SK-N-SH (cell line): ENCODE results near the gene PPP1R12B. TPM values are rescaled to one million over a fixed set of nuclear protein-coding genes. Genes with fewer than 3 reads are reported as not detected.
"Not testable (repeated sequence)": the region's sequence is repeated elsewhere in the genome, so short reads cannot be mapped to it uniquely, and the experiment has no call there.

ENCODE experiments used
- CTCF ChIA-PET: fragments of 300-600, 350-600 bp; formaldehyde crosslinking; extraction: SDS; loops from one replicate; lab custom pipeline; 2021; lab: Yijun Ruan, JAX
- POLR2A ChIA-PET: fragments of 350-600 bp; sonication (Branson Sonifier 250); formaldehyde crosslinking; extraction: SDS; loops from one replicate; lab custom pipeline; 2020; ENCODE audit warnings: antibody characterized with exemption, inconsistent platforms; lab: Yijun Ruan, JAX
- DNase-seq: peaks from one replicate; pipeline ENCODE4 v3.0.0; 2012
- H2AFZ ChIP-seq: fragments of 200-600 bp; sonication (generic); 2 replicates; pipeline ENCODE4 v1.8.1; 2016; ENCODE audit warnings: antibody characterized with exemption, mild to moderate bottlenecking, low read depth
- H3F3A ChIP-seq: fragments of 200-600 bp; sonication (generic); replicated peaks from 2 replicates; pipeline ENCODE3; 2016; ENCODE audit warnings: antibody characterized with exemption, mild to moderate bottlenecking; ENCODE audit not compliant: insufficient read depth
- H3K27ac ChIP-seq, 2 experiments: fragments of 200-500 bp in 1 of 2; fragments of 200-600 bp in 1 of 2; sonication (Bioruptor generic) in 1 of 2; sonication (generic), shearing (Covaris generic) in 1 of 2; 2 replicates each; pipeline versions ENCODE4 v1.5.1 to v1.6.1; 2014 to 2016; ENCODE audit warnings: low read depth in 2 of 2, inconsistent platforms in 1 of 2, low read length in 1 of 2, mild to moderate bottlenecking in 1 of 2, mixed read lengths in 1 of 2
- H3K27me3 ChIP-seq: fragments of 200-600 bp; sonication (generic), shearing (Covaris generic); 2 replicates; pipeline ENCODE4 v1.6.1; 2016; ENCODE audit warnings: mixed run types; ENCODE audit not compliant: insufficient read depth
- H3K36me3 ChIP-seq, 2 experiments: fragments of 200-500 bp in 1 of 2; fragments of 200-600 bp in 1 of 2; sonication (Bioruptor generic) in 1 of 2; sonication (generic) in 1 of 2; replicated peaks in 1 of 2; 2 replicates each; pipeline versions ENCODE3 to v1.5.1; 2014 to 2016; ENCODE audit warnings: low read length in 1 of 2, mild to moderate bottlenecking in 1 of 2; ENCODE audit not compliant: insufficient read depth in 2 of 2, control insufficient read depth in 1 of 2
- H3K4me1 ChIP-seq, 2 experiments: fragments of 200-500 bp in 1 of 2; fragments of 200-600 bp in 1 of 2; sonication (Bioruptor generic) in 1 of 2; sonication (generic), shearing (Covaris generic) in 1 of 2; 2 replicates each; pipeline versions ENCODE4 v1.5.1 to v1.6.1; 2014 to 2016; ENCODE audit warnings: low read depth in 1 of 2, low read length in 1 of 2, mixed run types in 1 of 2; ENCODE audit not compliant: insufficient read depth in 2 of 2, control insufficient read depth in 1 of 2
- H3K4me2 ChIP-seq: fragments of 200-600 bp; sonication (generic), shearing (Covaris generic); 2 replicates; pipeline ENCODE4 v1.6.1; 2017; ENCODE audit warnings: mixed run types
- H3K4me3 ChIP-seq, 2 experiments: fragments of 200-500 bp in 1 of 2; fragments of 200-600 bp in 1 of 2; sonication (Bioruptor generic) in 1 of 2; sonication (generic), shearing (Covaris generic) in 1 of 2; 2 replicates each; pipeline versions ENCODE4 v1.5.1 to v1.8.1; 2014 to 2016; ENCODE audit warnings: low read depth in 2 of 2, inconsistent platforms in 1 of 2, low read length in 1 of 2, mild to moderate bottlenecking in 1 of 2, mixed read lengths in 1 of 2, moderate library complexity in 1 of 2
- H3K79me2 ChIP-seq: fragments of 200-600 bp; sonication (generic); 2 replicates; pipeline ENCODE4 v1.8.1; 2017; ENCODE audit warnings: mild to moderate bottlenecking; ENCODE audit not compliant: insufficient read depth
- H3K9ac ChIP-seq: fragments of 200-600 bp; sonication (generic); 2 replicates; pipeline ENCODE4 v1.6.1; 2017; ENCODE audit warnings: mixed run types
- H3K9me2 ChIP-seq: fragments of 200-600 bp; sonication (generic); 2 replicates; pipeline ENCODE4 v1.6.1; 2017; ENCODE audit warnings: mixed run types
- H3K9me3 ChIP-seq: fragments of 200-600 bp; sonication (generic); 2 replicates; pipeline ENCODE4 v1.6.1; 2017; ENCODE audit warnings: mixed run types, mild to moderate bottlenecking, moderate library complexity
- H4K20me1 ChIP-seq: fragments of 200-600 bp; sonication (generic); 2 replicates; pipeline ENCODE4 v1.6.1; 2017; ENCODE audit warnings: mild to moderate bottlenecking, mixed run types; ENCODE audit not compliant: insufficient read depth
- CTCF ChIP-seq: fragments of 200-600 bp; sonication (generic); IDR thresholded peaks from 2 replicates; pipeline ENCODE4 v1.6.1; 2017; ENCODE audit warnings: antibody characterized with exemption, mild to moderate bottlenecking, moderate library complexity
- GATA2 ChIP-seq: sonication (generic); formaldehyde crosslinking; IDR thresholded peaks from 2 replicates; pipeline ENCODE4 v1.5.0; 2020; ENCODE audit warnings: mild to moderate bottlenecking, missing genetic modification reagents
- MEF2A ChIP-seq: IDR thresholded peaks from 2 replicates; pipeline ENCODE4 v1.4.0; 2012; ENCODE audit warnings: low read depth, borderline replicate concordance
- RFX5 ChIP-seq: IDR thresholded peaks from 2 replicates; pipeline ENCODE4 v1.6.1; 2012; ENCODE audit warnings: mild to moderate bottlenecking, improper control_type of control experiment, low read length
- WGBS: methylation state at CpG from one replicate; pipeline ENCODE4 v1.1.6; 2017; ENCODE audit warnings: low lambda C conversion rate; 5-methylcytosine and 5-hydroxymethylcytosine counted together
- polyA plus RNA-seq, 3 experiments: library from polyadenylated mRNA; depleted of rRNA; stranded (reverse); fragments of >200 nt; gene quantifications; 2 replicates each; pipeline ENCODE4 v1.2.3, GENCODE V29; 2012
- TF ChIP-seq, protein P1 (sequence below): IDR thresholded peaks from 2 replicates; pipeline ENCODE4 v1.6.1; 2012; ENCODE audit warnings: mild to moderate bottlenecking, low read depth, low read length, moderate library complexity

PPP1R12B gene
- polyA plus RNA-seq, 1 of the 3 experiments (the other 2 are of a cell fraction): 2.8 TPM

GRCh38 chr1:202540448-202540847 is 191.9 kb downstream of the PPP1R12B start:
- H3F3A ChIP-seq: no peaks in the 10 kb centered on the region
- no peak overlapping the region for H3K4me2 ChIP-seq
- WGBS: 98% methylated on average over 2 of the region's 2 CpGs
- H3K4me3 ChIP-seq: no peak overlapping the region; a peak in 1 of 4 replicates
- peaks cover 2 to 7% of the 10 kb centered on the region in 2 experiments for H3K4me1 ChIP-seq
- H2AFZ ChIP-seq: no peak overlapping the region
- ChIA-PET POLR2A (no interaction called here), CTCF (interaction anchor here (2.1 kb wide), 1 partner anchor 32 kb away, joined by 5 read pairs; no protein-coding TSS in a partner anchor)
- TF ChIP-seq RFX5: no peak
- no peak for TF ChIP-seq MEF2A
- no peak for TF ChIP-seq GATA2 (CRISPR knock-in tag)
- TF ChIP-seq, protein P1, sequence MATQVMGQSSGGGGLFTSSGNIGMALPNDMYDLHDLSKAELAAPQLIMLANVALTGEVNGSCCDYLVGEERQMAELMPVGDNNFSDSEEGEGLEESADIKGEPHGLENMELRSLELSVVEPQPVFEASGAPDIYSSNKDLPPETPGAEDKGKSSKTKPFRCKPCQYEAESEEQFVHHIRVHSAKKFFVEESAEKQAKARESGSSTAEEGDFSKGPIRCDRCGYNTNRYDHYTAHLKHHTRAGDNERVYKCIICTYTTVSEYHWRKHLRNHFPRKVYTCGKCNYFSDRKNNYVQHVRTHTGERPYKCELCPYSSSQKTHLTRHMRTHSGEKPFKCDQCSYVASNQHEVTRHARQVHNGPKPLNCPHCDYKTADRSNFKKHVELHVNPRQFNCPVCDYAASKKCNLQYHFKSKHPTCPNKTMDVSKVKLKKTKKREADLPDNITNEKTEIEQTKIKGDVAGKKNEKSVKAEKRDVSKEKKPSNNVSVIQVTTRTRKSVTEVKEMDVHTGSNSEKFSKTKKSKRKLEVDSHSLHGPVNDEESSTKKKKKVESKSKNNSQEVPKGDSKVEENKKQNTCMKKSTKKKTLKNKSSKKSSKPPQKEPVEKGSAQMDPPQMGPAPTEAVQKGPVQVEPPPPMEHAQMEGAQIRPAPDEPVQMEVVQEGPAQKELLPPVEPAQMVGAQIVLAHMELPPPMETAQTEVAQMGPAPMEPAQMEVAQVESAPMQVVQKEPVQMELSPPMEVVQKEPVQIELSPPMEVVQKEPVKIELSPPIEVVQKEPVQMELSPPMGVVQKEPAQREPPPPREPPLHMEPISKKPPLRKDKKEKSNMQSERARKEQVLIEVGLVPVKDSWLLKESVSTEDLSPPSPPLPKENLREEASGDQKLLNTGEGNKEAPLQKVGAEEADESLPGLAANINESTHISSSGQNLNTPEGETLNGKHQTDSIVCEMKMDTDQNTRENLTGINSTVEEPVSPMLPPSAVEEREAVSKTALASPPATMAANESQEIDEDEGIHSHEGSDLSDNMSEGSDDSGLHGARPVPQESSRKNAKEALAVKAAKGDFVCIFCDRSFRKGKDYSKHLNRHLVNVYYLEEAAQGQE: no peak
- no peak for TF ChIP-seq CTCF
- no peak for DNase-seq
- H3K9me3 ChIP-seq: no peaks in the 10 kb centered on the region
- H3K27ac ChIP-seq: peak overlapping the region in 1 of 2 experiments; percentile 64; a peak in 1 of 4 replicates
- no peaks in the 10 kb centered on the region for H4K20me1 ChIP-seq
- H3K27me3 ChIP-seq: no peaks in the 10 kb centered on the region
- no peak overlapping the region for H3K9ac ChIP-seq
- no peaks in the 10 kb centered on the region for H3K9me2 ChIP-seq
- H3K79me2 ChIP-seq: no peaks in the 10 kb centered on the region
- no peaks in the 10 kb centered on the region for H3K36me3 ChIP-seq

DNA sequence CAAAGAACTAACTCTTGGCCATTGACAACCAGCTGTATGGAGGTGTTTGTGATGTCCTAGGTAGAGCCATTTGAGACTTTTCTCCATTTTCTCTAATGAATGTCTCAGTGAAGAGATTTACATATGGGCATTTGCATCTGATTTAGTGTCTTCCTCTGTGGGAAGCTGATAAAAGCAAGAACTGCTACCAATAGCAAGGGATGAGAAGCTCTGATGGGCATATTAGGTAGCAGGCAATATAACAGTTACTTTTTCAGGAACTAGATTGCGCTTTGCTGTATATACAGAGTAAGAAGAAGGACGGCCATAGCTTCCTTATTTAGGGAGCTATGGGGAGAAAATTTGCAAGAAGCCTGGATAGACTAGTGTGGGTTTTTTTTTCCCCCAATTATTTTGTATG is 192.4 kb downstream of the PPP1R12B start:
- H3K9me3 ChIP-seq, H3K4me3 ChIP-seq, H4K20me1 ChIP-seq, H2AFZ ChIP-seq, H3K36me3 ChIP-seq, H3K79me2 ChIP-seq, H3K9me2 ChIP-seq, H3K27me3 ChIP-seq, H3K4me2 ChIP-seq, POLR2A ChIA-PET, H3K4me1 ChIP-seq, H3K9ac ChIP-seq, H3F3A ChIP-seq, DNase-seq: not testable (repeated sequence)
- 96% methylated on average over 2 of the region's 2 CpGs for WGBS
- peak overlapping the region in 1 of 2 experiments; percentile 64; a peak in 1 of 4 replicates for H3K27ac ChIP-seq
- CTCF ChIA-PET: interaction anchor here (2.1 kb wide), 1 partner anchor 31 kb away, joined by 5 read pairs; no protein-coding TSS in a partner anchor

DNA sequence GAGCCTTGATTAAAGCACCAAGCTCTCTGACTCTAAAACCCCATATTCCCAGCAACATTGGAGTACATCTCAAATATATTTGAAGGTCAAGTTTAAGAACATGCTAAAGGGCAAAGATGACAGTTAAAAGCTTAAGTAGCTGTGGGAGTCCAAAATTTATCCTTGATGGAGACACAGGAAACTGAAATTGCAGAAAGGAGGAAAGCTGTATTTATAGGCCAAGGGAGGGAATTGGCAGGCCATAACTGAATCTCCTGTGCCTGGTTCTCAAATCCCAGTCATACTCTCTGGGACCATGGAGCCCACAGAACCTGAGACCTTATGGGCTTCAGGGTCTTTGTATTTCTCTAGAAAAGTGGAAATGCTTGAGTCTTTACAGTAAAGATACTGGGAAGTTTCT is 193.9 kb downstream of the PPP1R12B start:
- H3K4me2 ChIP-seq, CTCF ChIA-PET, H2AFZ ChIP-seq, H4K20me1 ChIP-seq, H3K9me2 ChIP-seq, H3K4me3 ChIP-seq, H3F3A ChIP-seq, H3K79me2 ChIP-seq, DNase-seq, H3K36me3 ChIP-seq, H3K9me3 ChIP-seq, POLR2A ChIA-PET, H3K9ac ChIP-seq, H3K4me1 ChIP-seq, H3K27me3 ChIP-seq, H3K27ac ChIP-seq: not testable (repeated sequence)

GRCh38 chr1:202543537-202543936 is 195.0 kb downstream of the PPP1R12B start:
- H3K27ac ChIP-seq, H3F3A ChIP-seq, DNase-seq, H2AFZ ChIP-seq, H3K79me2 ChIP-seq, H3K9me2 ChIP-seq, H3K27me3 ChIP-seq, POLR2A ChIA-PET, H3K36me3 ChIP-seq, H3K4me1 ChIP-seq, H3K4me3 ChIP-seq, H3K9ac ChIP-seq, H3K9me3 ChIP-seq, H4K20me1 ChIP-seq: not testable (repeated sequence)
- CTCF ChIA-PET: interaction anchor here (1.4 kb wide), 1 partner anchor 56 kb away, joined by 3 read pairs; no protein-coding TSS in a partner anchor
- 87% methylated on average over 11 of the region's 11 CpGs for WGBS
- 0 out of 2 replicates have a peak overlapping the region, but pooled peaks have one; percentile 27 for H3K4me2 ChIP-seq
